Activated naive CD4-positive, alpha-beta T cell treated with anti-CD3 and anti-CD28 coated beads, Interleukin-2, amount 50 U/mL, for 16 hours (primary cell): Measurements from ENCODE around the gene SLC13A2.
"Not testable (repeated sequence)": the region's sequence is repeated elsewhere in the genome, so short reads cannot be mapped to it uniquely, and the experiment has no call there.

ENCODE experiments used
- DNase-seq: peaks from one replicate; pipeline ENCODE4 v3.0.0-alpha.2; 2020

Gene SLC13A2

GRCh38 chr17:28519236-28519635 is 45.8 kb downstream of the SLC13A2 start:
- DNase-seq: no peak

DNA sequence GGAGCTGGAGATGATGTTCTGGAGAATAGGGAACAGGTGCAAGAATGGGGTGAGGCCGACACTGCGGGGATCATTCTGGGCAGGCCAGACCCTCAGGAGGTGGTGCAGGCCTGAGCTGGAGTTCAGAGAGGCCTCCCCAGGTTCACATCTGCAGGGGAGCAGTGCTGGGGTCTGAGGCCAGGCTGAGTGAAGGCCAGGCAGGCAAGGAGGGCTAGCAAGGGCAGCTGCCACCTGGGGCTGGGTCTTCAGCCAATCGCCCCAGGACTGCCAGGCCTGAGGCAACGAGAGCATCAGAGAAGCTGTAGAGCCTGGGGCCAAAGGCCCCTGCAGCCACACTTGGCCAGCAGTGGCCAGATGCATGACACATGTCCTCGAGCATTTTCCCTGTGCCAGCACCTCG is 47.2 kb downstream of the SLC13A2 start:
- DNase-seq: no peak

GRCh38 chr17:28521311-28522085 is 48.1 kb downstream of the SLC13A2 start:
- DNase-seq: no peak

DNA sequence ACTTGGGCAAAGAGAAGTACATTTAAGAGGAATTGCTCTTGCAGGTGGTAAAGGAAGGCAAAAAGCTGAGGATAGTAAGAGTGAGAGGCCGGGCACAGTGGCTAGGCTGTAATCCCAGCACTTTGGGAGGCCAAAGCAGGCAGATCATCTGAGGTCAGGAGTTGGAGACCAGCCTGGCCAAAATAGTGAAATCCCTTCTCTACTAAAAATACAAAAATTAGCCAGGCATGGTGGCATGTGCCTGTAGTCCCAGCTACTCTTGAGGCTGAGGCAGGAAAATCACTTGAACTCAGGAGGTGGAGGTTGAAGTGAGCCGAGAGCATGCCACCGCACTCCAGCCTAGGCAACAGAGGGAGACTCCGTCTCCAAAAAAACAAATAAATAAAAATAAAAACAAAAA is 48.8 kb downstream of the SLC13A2 start:
- DNase-seq: not testable (repeated sequence)

GRCh38 chr17:28523186-28523585 is 49.7 kb downstream of the SLC13A2 start:
- no peak for DNase-seq

DNA sequence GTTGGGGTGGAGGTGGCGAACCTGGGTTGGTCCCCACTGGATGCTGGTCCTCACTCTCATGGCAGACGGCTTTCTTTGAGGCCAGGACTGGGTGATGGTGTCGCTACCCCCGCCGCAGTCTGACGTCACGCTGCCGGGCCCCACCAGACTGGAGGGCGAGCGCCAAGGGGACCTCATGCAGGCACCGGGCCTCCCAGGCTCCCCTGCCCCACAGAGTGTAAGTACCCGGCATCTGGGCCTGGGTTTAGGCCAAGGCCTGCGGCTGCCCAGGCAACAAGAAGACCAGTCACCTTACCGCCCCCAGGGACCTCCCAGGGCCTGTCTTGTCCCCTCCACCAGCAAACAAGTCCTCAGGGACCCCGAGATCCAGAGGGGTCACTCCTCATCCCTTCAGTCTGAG is 50.4 kb downstream of the SLC13A2 start:
- no peak for DNase-seq

DNA sequence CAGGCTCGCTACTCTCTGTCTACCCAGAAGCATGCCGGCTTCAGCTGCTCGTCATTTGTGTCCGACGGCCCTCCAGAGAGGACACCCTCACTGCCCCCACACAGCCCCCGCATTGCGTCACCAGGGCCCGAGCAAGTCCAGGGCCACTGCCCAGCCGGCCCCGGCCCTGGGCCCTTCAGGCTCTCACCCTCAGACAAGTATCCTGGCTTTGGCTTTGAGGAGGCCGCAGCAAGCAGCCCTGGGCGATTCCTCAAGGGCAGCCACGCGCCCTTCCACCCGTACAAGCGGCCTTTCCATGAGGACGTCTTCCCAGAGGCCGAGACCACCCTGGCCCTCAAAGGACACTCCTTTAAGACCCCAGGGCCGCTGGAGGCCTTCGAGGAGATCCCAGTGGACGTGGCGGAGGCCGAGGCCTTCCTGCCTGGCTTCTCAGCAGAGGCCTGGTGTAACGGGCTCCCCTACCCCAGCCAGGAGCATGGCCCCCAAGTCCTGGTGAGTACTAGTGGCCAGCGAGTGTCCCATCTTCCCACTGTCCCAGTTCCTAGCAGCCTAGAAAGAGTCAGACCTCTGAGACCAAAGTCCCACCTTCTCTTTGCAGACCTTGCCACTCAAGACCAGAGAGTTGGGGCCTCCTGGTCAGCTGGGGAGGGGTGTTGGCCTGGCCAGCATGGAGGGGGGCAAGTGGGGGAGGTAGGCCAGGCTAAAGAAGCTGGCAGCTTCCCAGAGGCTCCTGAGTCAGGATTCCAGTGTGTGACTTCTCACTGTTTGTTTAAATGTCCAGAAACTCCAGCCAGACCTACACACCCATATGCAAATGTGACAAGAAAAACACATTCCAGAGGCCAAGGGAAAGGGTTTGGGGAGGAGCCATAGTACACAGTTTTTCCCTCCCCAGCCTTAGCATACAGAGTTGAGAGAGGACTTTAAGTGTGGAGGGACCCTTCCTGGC is 51.3 kb downstream of the SLC13A2 start:
- no peak for DNase-seq

- no peak for DNase-seq
Observed at GRCh38 chr17:28526381-28526780, 52.9 kb downstream of the SLC13A2 start.

DNA sequence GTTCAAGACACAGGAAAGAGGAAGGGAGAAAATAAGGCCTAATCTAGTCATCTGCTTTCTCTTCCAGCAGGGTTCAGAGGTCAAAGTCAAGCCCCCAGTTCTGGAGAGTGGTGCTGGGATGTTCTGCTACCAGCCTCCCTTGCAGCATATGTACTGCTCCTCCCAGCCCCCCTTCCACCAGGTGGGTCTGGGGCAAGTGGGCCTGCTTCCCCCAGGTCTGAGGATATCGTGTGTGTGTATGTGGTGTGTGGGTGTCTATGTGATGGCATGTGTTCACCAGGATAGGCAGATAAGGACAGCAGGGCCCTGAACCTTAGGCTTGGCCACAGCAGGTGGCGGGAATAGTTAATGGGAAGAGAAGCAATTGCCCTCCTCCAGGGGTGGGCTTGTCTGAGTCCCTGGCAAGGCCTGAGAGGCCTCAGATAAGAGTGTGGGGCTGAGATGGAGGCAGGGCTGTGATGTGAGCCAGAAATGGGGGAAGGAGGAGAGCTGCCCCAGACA is 53.8 kb downstream of the SLC13A2 start:
- no peak for DNase-seq

DNA sequence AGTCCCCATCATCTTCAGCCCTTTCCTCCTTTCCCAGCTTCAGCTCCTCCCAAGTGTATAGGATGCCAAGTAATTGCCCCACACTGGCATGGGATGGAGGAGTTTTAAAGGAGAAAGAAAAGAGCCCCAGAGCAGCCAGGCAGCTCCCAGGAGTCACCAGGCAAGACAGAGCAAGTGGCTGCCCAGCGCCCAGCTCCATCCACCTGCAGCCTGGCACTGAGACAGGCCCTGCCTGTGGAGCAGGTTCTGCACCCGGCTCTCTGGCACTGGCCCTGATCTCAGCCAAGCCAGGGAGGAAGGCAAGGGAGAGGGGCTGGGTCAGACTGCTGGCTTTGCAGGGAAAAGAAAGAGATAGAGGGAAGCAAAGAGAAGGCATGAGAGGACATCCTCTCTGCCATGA is 54.4 kb downstream of the SLC13A2 start:
- DNase-seq: no peak

DNA sequence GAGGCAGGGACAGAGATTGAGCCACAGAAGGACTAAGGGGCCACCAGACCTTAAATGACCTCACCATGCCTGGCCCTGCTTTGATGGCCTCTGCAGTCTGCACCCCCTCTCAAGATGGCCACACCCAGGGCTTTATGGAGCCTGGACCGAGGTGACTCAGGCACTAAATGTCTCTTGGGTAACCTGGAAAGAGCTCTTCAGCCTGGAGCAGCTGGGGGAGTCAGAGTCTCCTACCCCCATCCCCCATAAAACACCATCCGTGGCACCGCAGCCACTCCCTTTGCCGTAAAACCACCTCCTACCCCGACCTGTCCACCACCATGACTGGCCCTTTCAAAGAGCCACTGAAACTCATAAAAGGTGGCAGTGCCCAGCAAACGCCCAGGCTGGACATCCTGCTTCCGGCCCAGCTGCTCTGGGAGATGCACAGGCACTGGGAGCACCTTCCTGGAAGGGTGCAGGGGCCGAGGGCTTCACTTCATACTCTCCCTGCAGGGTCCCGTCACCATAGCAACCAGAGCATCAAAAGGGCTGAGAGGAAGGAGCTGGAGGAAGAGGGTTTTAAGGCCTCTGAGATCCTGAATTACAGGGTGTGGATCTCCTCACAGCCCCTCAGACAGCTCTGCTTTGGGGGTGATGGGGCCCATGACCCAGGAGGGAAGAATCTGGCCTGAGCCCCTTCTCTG is 55.0 kb downstream of the SLC13A2 start:
- no peak for DNase-seq

DNA sequence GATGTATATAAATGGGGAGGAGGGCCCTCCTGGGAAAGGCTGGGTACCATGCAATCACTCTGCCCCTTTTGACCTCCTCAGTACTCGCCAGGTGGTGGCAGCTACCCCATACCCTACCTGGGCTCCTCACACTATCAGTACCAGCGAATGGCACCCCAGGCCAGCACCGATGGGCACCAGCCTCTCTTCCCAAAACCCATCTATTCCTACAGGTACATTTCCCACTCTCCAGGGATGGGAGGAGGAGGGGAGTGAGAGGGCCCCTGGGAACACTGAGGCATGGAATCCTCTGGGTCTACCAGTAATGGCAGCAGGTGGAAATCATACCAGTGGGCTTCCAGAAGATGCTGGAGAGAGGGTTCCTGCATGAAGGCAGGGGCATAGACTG is 55.6 kb downstream of the SLC13A2 start:
- DNase-seq: no peak

GRCh38 chr17:28530250-28530649 is 56.8 kb downstream of the SLC13A2 start:
- DNase-seq: no peak

DNA sequence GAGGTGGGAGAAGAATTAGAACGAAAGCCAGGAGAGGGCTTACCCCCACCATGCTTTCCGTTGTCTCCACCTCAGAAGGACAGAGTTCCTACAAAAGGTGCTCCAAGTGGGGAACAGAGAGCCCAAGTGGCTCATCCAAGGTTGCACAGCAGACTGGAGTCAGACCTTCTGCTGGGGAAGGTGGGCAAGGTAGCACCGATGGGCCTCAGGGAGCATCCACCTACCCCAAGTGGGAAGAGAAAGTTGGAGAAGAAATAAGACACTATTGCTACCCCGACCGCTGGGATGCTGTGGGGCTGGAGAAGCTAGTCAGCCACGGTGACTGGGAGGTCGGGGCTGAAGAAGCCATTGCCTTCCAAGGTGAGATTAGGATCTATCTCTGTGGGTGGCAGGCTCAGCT is 57.5 kb downstream of the SLC13A2 start:
- DNase-seq: no peak

DNA sequence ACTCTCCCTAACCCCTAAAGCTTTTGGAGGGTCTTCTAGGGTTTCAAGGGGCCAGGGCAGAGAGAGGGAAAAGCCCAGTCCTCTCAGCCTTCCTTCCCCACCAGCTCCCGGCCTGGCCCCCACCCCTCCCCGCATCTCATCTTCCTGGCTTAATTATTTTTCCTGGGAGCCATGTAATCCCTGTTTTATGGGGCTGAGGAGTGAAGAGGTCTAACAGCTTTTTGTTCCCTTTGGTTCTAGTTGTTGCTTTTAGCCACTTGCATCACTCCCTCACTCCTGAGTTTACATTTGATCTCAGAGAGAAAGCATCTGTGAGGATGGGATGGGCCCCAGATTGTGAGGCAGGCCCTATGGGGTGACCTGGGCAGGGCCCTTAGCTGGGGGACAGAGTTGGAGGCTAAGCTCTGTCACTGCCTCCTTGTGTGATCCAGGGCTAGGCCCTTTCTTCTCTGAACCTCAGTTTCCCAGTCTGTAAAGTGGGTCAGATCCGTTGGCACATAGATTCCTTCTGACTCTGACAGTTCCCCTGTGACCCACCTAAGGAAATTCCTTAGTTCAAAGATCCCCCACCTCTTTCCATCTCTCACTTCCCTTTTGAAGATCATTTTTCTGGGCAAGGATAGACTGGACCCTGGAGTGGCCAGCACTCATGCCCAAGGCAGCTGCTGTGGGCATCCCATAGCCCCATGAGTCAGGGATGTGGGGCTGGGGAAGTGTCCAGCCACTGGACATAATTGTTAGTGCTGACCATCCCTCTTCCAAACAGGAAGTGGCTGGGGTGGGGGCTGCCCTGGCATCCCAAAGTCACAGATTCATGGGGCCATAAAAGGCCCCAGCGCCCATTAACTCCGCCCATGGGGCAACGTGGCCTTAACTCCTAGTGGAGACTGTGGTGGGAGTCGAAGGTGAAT is 58.9 kb downstream of the SLC13A2 start:
- no peak for DNase-seq

DNA sequence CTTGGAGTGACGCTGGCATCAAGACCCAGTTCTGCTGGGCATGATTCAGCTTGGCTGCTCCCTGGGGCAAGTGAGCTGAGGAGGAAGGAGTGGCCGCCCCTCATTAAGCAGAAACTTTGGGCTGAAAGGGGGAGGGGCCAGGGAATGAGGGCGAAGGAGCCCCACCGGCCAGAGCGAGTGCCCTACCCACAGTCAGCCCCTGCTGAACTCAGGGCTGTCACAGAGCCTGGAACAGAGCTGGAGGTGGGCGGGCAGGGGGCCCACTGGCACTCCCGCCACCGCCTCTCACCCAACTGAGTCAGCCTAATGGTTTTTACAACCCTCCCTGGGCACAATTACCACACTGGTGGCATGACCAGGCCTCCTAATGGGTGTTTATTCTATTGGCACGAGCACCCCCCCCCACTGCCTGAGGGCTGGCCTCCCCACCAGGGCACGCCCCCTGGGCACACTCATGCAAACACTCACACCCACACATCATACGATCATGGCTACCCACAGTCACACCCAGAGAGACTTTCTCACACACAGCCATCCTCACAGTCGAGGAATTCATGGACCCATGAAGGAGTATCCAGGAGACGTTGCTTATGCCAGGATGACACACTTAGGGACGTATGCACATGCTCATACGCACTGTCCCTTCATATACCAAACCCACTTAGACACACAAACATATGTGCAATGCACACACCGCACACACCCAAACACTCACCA is 59.8 kb downstream of the SLC13A2 start:
- DNase-seq: no peak

DNA sequence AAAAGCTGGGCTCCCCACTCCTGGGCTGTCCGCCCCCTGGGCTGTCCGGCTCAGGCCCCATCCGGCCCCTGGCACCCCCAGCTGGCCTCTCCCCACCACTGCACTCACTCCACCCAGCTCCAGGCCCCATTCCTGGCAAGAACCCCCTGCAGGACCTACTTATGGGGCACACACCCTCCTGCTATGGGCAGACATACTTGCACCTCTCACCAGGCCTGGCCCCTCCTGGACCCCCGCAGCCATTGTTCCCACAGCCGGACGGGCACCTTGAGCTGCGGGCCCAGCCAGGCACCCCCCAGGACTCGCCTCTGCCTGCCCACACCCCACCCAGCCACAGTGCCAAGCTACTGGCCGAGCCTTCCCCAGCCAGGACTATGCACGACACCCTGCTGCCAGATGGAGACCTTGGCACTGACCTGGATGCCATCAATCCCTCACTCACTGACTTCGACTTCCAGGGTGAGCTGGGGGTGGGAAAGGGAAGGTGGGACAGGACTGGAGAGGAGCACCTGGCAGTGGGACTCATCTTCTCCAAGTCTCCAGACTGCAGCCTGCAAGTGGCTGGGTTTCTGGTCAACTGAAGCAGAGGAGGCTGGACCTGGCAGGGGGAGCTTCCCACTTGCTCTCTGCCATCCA is 61.4 kb downstream of the SLC13A2 start:
- DNase-seq: no peak

DNA sequence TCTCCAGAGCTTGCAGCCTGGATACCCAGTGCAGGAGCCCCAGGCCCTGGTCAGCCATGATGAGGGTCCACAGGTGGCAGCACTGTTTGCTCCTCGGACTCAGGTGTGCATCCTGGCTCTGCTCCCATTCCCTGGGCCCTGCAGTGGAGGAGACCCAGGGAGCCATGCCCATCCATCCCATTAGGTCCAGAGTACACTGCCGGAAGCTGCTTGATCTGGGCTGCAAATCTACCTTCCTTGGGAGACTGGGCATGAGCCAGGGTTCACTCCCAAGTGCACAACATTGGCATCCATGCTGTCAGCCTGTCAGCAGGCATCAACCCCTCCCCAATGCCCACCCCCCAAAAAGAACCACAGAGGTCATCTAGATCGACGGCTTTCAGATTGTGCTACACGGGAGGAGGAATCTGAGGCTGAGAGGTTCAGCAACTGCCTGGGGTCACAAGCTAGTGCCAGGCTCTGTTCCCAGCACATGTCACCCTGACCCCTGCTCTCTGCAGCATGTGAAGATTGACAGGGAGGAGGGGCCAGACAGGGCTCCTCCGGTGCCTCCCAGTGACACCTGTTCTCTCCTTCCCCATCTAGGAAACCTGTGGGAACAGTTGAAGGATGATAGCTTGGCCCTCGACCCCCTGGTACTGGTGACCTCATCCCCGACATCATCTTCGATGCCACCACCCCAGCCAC is 63.2 kb downstream of the SLC13A2 start:
- no peak for DNase-seq

GRCh38 chr17:28537219-28537610 is 63.8 kb downstream of the SLC13A2 start:
- DNase-seq: no peak

DNA sequence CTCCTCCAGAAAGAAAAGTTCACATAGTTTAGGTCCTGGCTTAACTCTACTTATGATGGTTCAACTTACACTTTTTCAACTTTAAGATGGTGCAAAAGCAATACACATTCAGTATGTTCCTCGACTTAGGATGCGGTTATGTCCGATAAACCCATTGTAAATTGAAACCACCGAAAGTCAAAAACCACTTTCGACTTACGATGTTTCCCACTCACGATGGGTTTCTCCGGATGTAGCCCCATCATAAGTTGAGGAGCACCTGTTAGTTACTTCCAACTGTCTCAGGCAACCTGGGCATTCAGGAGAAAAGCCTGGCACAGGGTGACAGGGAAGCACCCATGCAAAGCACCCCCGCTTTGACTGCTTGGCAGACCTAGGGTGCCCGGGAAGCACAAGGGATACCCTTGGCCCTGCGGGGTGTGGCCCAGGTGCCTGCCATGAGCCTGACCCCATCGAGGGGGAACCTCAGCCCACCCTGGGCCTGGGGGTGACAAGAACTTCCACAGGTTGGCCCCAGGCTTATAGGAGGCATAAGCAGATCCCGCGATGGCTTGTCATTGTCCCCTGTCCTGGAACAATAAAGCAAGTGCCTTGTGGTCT is 65.0 kb downstream of the SLC13A2 start:
- DNase-seq: no peak
